ENCODE results near the gene PLEKHA3.

PLEKHA3 gene

DNA sequence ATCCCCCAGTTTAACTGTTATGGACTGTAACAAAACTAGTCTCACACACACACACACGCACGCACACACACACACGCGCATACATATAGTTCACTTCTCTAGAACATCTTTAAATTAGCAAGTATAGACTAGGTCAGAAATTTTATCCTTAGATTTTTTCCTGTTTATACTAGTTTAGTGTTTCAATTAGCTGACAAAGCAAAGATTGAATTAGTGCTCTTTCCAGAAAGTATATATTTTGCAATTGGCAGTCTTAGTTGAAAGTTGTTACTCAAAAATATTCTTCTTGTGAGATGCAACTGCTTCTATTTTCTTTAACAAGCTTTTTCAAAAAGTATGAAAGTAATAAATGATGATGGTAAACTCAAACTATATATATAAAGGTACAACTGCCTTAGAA lies 22.5 kb downstream of the PLEKHA3 start:
- Histone ChIP-seq H3K4me3 (ENCODE audit: low read depth, low read length, poor library complexity, severe bottlenecking) (no peak overlapping the region), H2AFZ (ENCODE audit: low read length) (no peak overlapping the region), H3K4me2 (ENCODE audit: low read length) (no peak overlapping the region), H4K20me1 (ENCODE audit: insufficient read depth, low read length) (no peaks in the 10 kb centered on the region), H3K36me3 (ENCODE audit: insufficient read depth, low read length) (peaks cover 71% of the 10 kb centered on the region), H3K27me3 (ENCODE audit: insufficient read depth, low read length) (no peaks in the 10 kb centered on the region), H3K79me2 (ENCODE audit: insufficient read depth, low read length) (no peaks in the 10 kb centered on the region), H3K4me1 (ENCODE audit: insufficient read depth, low read length, severe bottlenecking) (peaks cover 6% of the 10 kb centered on the region), H3K9ac (ENCODE audit: low read length) (no peak overlapping the region), H3F3A (ENCODE audit: insufficient read depth, low read length) (no peaks in the 10 kb centered on the region), H3K9me2 (ENCODE audit: low read depth, low read length) (no peaks in the 10 kb centered on the region), H3K27ac (ENCODE audit: low read depth, low read length, poor library complexity, severe bottlenecking) (no peak overlapping the region), H3K9me3 (ENCODE audit: low read length) (no peaks in the 10 kb centered on the region)
- no peak for TF ChIP-seq EZH2 (IDR thresholded peaks at IDR 0.05; ENCODE audit: borderline replicate concordance, low read length)
- TF ChIP-seq, protein P1, sequence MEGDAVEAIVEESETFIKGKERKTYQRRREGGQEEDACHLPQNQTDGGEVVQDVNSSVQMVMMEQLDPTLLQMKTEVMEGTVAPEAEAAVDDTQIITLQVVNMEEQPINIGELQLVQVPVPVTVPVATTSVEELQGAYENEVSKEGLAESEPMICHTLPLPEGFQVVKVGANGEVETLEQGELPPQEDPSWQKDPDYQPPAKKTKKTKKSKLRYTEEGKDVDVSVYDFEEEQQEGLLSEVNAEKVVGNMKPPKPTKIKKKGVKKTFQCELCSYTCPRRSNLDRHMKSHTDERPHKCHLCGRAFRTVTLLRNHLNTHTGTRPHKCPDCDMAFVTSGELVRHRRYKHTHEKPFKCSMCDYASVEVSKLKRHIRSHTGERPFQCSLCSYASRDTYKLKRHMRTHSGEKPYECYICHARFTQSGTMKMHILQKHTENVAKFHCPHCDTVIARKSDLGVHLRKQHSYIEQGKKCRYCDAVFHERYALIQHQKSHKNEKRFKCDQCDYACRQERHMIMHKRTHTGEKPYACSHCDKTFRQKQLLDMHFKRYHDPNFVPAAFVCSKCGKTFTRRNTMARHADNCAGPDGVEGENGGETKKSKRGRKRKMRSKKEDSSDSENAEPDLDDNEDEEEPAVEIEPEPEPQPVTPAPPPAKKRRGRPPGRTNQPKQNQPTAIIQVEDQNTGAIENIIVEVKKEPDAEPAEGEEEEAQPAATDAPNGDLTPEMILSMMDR (IDR thresholded peaks at IDR 0.05; ENCODE audit: low read length), result no peak

DNA sequence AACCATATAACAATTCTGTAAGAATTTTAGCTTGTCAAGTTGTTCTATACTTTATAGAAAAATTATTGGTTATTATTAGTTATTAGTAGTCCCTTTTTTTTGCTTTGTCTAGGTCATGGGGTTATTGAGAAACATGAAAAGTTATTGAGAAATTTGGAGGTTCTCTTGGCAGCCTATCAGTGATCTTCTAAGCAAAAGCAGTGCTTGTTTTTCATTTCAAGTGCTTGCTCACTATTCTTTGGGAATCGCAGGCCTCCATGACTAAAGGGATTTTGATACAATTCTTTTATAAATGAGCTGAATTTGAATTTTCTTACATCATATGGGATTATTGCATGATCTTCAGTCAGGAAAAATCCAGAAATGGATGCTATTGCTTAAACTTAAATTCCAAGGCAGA lies 25.8 kb downstream of the PLEKHA3 start:
- Histone ChIP-seq H3K36me3 (ENCODE audit: insufficient read depth, low read length) (peaks cover 53% of the 10 kb centered on the region), H3K4me1 (ENCODE audit: insufficient read depth, low read length, severe bottlenecking) (no peaks in the 10 kb centered on the region), H3K9me3 (ENCODE audit: low read length) (no peaks in the 10 kb centered on the region), H3K27me3 (ENCODE audit: insufficient read depth, low read length) (no peaks in the 10 kb centered on the region), H3K4me2 (ENCODE audit: low read length) (no peak overlapping the region), H3K27ac (ENCODE audit: low read depth, low read length, poor library complexity, severe bottlenecking) (no peak overlapping the region), H4K20me1 (ENCODE audit: insufficient read depth, low read length) (no peaks in the 10 kb centered on the region), H3K9me2 (ENCODE audit: low read depth, low read length) (no peaks in the 10 kb centered on the region), H3F3A (ENCODE audit: insufficient read depth, low read length) (no peaks in the 10 kb centered on the region), H3K9ac (ENCODE audit: low read length) (no peak overlapping the region), H2AFZ (ENCODE audit: low read length) (no peak overlapping the region), H3K79me2 (ENCODE audit: insufficient read depth, low read length) (no peaks in the 10 kb centered on the region), H3K4me3 (ENCODE audit: low read depth, low read length, poor library complexity, severe bottlenecking) (no peak overlapping the region)
- TF ChIP-seq EZH2 (IDR thresholded peaks at IDR 0.05; ENCODE audit: borderline replicate concordance, low read length), result no peak
- TF ChIP-seq, protein P1 (IDR thresholded peaks at IDR 0.05; ENCODE audit: low read length), result no peak

DNA sequence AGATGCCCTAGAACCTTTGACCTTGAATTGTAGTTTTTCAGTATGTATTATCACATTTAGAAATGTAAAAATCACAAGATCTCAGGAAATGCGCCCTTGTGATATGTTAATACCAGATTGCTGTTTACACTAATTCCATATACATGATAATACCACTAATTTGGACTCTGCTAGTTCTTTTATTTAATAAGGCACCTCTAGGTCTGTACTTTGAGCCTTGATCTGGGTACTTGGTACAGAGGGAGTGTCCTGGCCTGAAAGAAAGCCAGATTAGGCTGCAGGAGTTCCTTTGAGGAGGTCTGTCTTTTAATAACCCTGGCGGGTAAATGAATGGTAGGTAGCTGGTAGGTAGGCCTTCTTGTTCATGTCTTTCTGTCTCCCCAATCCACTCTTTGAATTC lies 26.3 kb downstream of the PLEKHA3 start:
- TF ChIP-seq, protein P1 (IDR thresholded peaks at IDR 0.05; ENCODE audit: low read length), result no peak
- TF ChIP-seq EZH2 (IDR thresholded peaks at IDR 0.05; ENCODE audit: borderline replicate concordance, low read length), result no peak
- Histone ChIP-seq H3K36me3 (ENCODE audit: insufficient read depth, low read length) (peaks cover 51% of the 10 kb centered on the region), H3K27me3 (ENCODE audit: insufficient read depth, low read length) (no peaks in the 10 kb centered on the region), H3K27ac (ENCODE audit: low read depth, low read length, poor library complexity, severe bottlenecking) (no peak overlapping the region), H2AFZ (ENCODE audit: low read length) (no peak overlapping the region), H3K4me3 (ENCODE audit: low read depth, low read length, poor library complexity, severe bottlenecking) (no peak overlapping the region), H3K4me2 (ENCODE audit: low read length) (no peak overlapping the region), H3F3A (ENCODE audit: insufficient read depth, low read length) (no peaks in the 10 kb centered on the region), H4K20me1 (ENCODE audit: insufficient read depth, low read length) (no peaks in the 10 kb centered on the region), H3K9me3 (ENCODE audit: low read length) (no peaks in the 10 kb centered on the region), H3K9ac (ENCODE audit: low read length) (no peak overlapping the region), H3K79me2 (ENCODE audit: insufficient read depth, low read length) (no peaks in the 10 kb centered on the region), H3K4me1 (ENCODE audit: insufficient read depth, low read length, severe bottlenecking) (no peaks in the 10 kb centered on the region), H3K9me2 (ENCODE audit: low read depth, low read length) (no peaks in the 10 kb centered on the region)

Data from OCI-LY1 (cell line).